GM12878 (cell line): Measurements from ENCODE around the gene DLX6. TPM values are rescaled to one million over a fixed set of nuclear protein-coding genes. Genes with fewer than 3 reads are reported as not detected.

Experiments
- ATAC-seq: fragments of 200-7000 bp; cut with Tn5 transposase; 3 replicates; pipeline ENCODE4 v1.9.1; 2020; ENCODE audit warnings: mild to moderate bottlenecking, moderate library complexity
- BruUV-seq: library from RNA; stranded (reverse); fragments of 400-500 nt; replicated peaks from 2 replicates; lab custom pipeline; 2021; lab: Mats Ljungman, UMichigan
- CTCF ChIA-PET: fragments of 300-600 bp; sonication (Branson Sonifier 250); formaldehyde crosslinking; extraction: SDS; loops from one replicate; lab custom pipeline; 2021; ENCODE audit warnings: inconsistent platforms; lab: Yijun Ruan, JAX
- POLR2A ChIA-PET: fragments of 350-600 bp; formaldehyde crosslinking; extraction: SDS; loops from one replicate; lab custom pipeline; 2021; ENCODE audit warnings: inconsistent platforms; lab: Charles Lee
- RAD21 ChIA-PET: fragments of 300-600 bp; sonication (Branson Sonifier 250); formaldehyde crosslinking; loops from one replicate; lab custom pipeline; 2023; ENCODE audit warnings: antibody characterized with exemption; ENCODE audit not compliant: unreplicated experiment; lab: Charles Lee
- SMC1A ChIA-PET: fragments of 300-600 bp; sonication (Branson Sonifier 250); formaldehyde crosslinking; loops from one replicate; lab custom pipeline; 2023; ENCODE audit not compliant: unreplicated experiment, uncharacterized antibody; lab: Charles Lee
- DNase-seq: peaks from one replicate; pipeline ENCODE4 v3.0.0-alpha.2; 2011; ENCODE audit warnings: low read depth, low spot score
- FAIRE-seq: peaks from 3 replicates; lab custom pipeline; 2011; peaks lifted over from hg19 to GRCh38; lab: Jason Lieb, UNC
- H2AFZ ChIP-seq: 2 replicates; pipeline ENCODE4 v1.6.0; 2011; ENCODE audit warnings: low read depth, low read length, control low read depth; ENCODE audit not compliant: control insufficient read depth
- H3K27ac ChIP-seq: 2 replicates; pipeline ENCODE4 v1.5.1; 2011; ENCODE audit warnings: control low read depth; ENCODE audit not compliant: control insufficient read depth, insufficient read depth
- H3K27me3 ChIP-seq, 2 experiments: replicated peaks in 1 of 2; 2 replicates each; pipeline versions ENCODE4 v1.6.0 to v1.6.1; 2011; ENCODE audit warnings: low read length in 1 of 2; ENCODE audit not compliant: control insufficient read depth in 2 of 2, insufficient read depth in 2 of 2
- H3K36me3 ChIP-seq, 2 experiments: 2 replicates each; pipeline ENCODE4 v1.5.1; 2011; ENCODE audit warnings: low read length in 1 of 2; ENCODE audit not compliant: control insufficient read depth in 2 of 2, insufficient read depth in 2 of 2
- H3K4me1 ChIP-seq: 2 replicates; pipeline ENCODE4 v1.6.1; 2011; ENCODE audit warnings: mild to moderate bottlenecking, low read length, moderate library complexity, mixed read lengths; ENCODE audit not compliant: control insufficient read depth, insufficient read depth
- H3K4me2 ChIP-seq: 2 replicates; pipeline ENCODE4 v1.6.0; 2011; ENCODE audit warnings: control low read depth; ENCODE audit not compliant: control insufficient read depth, insufficient read depth
- H3K4me3 ChIP-seq: fragments of 200-600 bp; sonication (generic); 2 replicates; pipeline ENCODE4 v1.5.1; 2016
- H3K79me2 ChIP-seq: 2 replicates; pipeline ENCODE4 v1.6.0; 2011; ENCODE audit warnings: low read length; ENCODE audit not compliant: control insufficient read depth, insufficient read depth
- H3K9ac ChIP-seq: 2 replicates; pipeline ENCODE4 v1.8.0; 2011; ENCODE audit warnings: low read length, control low read depth, mixed read lengths; ENCODE audit not compliant: control insufficient read depth, insufficient read depth
- H3K9me3 ChIP-seq: replicated peaks from 3 replicates; pipeline ENCODE4 v1.5.1; 2011; ENCODE audit warnings: mild to moderate bottlenecking, low read length; ENCODE audit not compliant: control insufficient read depth, insufficient read depth
- H4K20me1 ChIP-seq: 2 replicates; pipeline ENCODE4 v1.6.0; 2011; ENCODE audit not compliant: control insufficient read depth, insufficient read depth
- BMI1 ChIP-seq: fragments of 450-650 bp; IDR thresholded peaks from 2 replicates; pipeline ENCODE4 v1.6.1; 2016; ENCODE audit warnings: mild to moderate bottlenecking, moderate library complexity, borderline replicate concordance
- EP300 ChIP-seq, 2 experiments: fragments of 150-350 bp in 1 of 2; IDR thresholded peaks; 2 replicates each; pipeline ENCODE4 v1.6.1; 2011 to 2012; ENCODE audit warnings: low read depth in 2 of 2, low read length in 2 of 2, borderline replicate concordance in 1 of 2, improper control_type of control experiment in 1 of 2, inconsistent platforms in 1 of 2; ENCODE audit not compliant: control insufficient read depth in 1 of 2
- IKZF1 ChIP-seq: fragments of 450-650 bp; conservative IDR thresholded peaks from 2 replicates; pipeline ENCODE4 v1.6.1; 2017; ENCODE audit warnings: antibody characterized with exemption, mild to moderate bottlenecking
- IRF4 ChIP-seq: IDR thresholded peaks from 2 replicates; pipeline ENCODE4 v1.6.1; 2011; ENCODE audit warnings: low read depth, low read length
- MAX ChIP-seq: IDR thresholded peaks from 2 replicates; pipeline ENCODE4 v1.6.1; 2012; ENCODE audit warnings: low read depth, low read length, improper control_type of control experiment
- MLLT1 ChIP-seq: fragments of 450-650 bp; IDR thresholded peaks from 2 replicates; pipeline ENCODE4 v1.6.1; 2016; ENCODE audit warnings: mild to moderate bottlenecking
- SMARCA5 ChIP-seq: fragments of 450-650 bp; IDR thresholded peaks from 2 replicates; pipeline ENCODE4 v1.6.1; 2017; ENCODE audit warnings: mild to moderate bottlenecking
- TAF1 ChIP-seq: IDR thresholded peaks from 2 replicates; pipeline ENCODE4 v1.6.1; 2011; ENCODE audit warnings: mild to moderate bottlenecking, low read depth, low read length, borderline replicate concordance
- ZNF384 ChIP-seq: IDR thresholded peaks from 2 replicates; pipeline ENCODE4 v1.6.1; 2012; ENCODE audit warnings: low read depth, mild to moderate bottlenecking, low read length, improper control_type of control experiment, borderline replicate concordance
- WGBS: methylation state at CpG from one replicate; pipeline ENCODE4 v1.1.6; 2016; ENCODE audit warnings: low lambda C conversion rate; ENCODE audit not compliant: insufficient replicate concordance, insufficient coverage; ENCODE audit errors: missing lambda C conversion rate; 5-methylcytosine and 5-hydroxymethylcytosine counted together
- in situ Hi-C: fragments of 300-500 bp; cut with MboI; formaldehyde crosslinking; loops from 9 replicates; pipeline ENCODE4 v1.14.3; 2018; ENCODE audit warnings: mixed read lengths
- intact Hi-C: fragments of 100-400 bp; cut with micrococcal nuclease; formaldehyde crosslinking; loops from one replicate; pipeline ENCODE4 v1.14.2; 2022; ENCODE audit not compliant: unreplicated experiment
- polyA plus RNA-seq, 11 experiments: library from polyadenylated mRNA; depleted of rRNA in 4 of 11; unstranded in 6 of 11; stranded (reverse) in 5 of 11; fragments of >200 nt; fragmentation: Nextera tagmentation in 4 of 11; fragmentation: Illumina TruSeq in 1 of 11; extraction: Ambion mirVana in 4 of 11; extraction: Trizol in 1 of 11; gene quantifications; 1 replicate in 1 of 11; 2 replicates in 10 of 11; pipeline versions ENCODE4 v1.2.1 to v1.2.3, GENCODE V29; 2011 to 2016; ENCODE audit warnings: inconsistent platforms in 2 of 11, missing spikeins in 2 of 11, low read depth in 1 of 11
- total RNA-seq, 4 experiments: library from RNA; depleted of rRNA in 3 of 4; stranded (reverse); fragments of >200 nt in 3 of 4; fragmentation: Illumina TruSeq in 1 of 4; extraction: Trizol in 1 of 4; gene quantifications; 2 replicates each; pipeline versions ENCODE4 v1.2.1 to v1.2.3, GENCODE V29; 2013 to 2021

The DLX6 gene
- total and polyA plus RNA-seq, 10 of the 15 experiments (the other 5 are each of a cell fraction or from before 2014, with no cell fraction given) = not detected

GRCh38 chr7:96993980-96994379 is 11.4 kb upstream of the DLX6 start:
- H3K27ac ChIP-seq = no peak overlapping the region
- SMC1A ChIA-PET = no interaction called here
- TF ChIP-seq SMARCA5 = no peak
- RAD21 ChIA-PET = no interaction called here
- H3K27me3 ChIP-seq = peaks cover 14 to 24% of the 10 kb centered on the region in 2 experiments
- POLR2A ChIA-PET = no interaction called here
- 0% methylated on average over 1 of the region's 1 CpG for WGBS
- H3K9ac ChIP-seq = no peak overlapping the region
- DNase-seq (no peak), ATAC-seq (no peak), FAIRE-seq (no peak)
- no TSS peak for BruUV-seq
- no peaks in the 10 kb centered on the region for H3K4me1 ChIP-seq
- no peaks in the 10 kb centered on the region; the same call in 1 of the 2 replicates for H4K20me1 ChIP-seq
- H3K79me2 ChIP-seq = no peaks in the 10 kb centered on the region
- H3K4me2 ChIP-seq = no peak overlapping the region
- H3K36me3 ChIP-seq = no peaks in the 10 kb centered on the region
- H3K9me3 ChIP-seq = no peaks in the 10 kb centered on the region; the same call in 2 of the 3 replicates
- intact Hi-C loops (no loop called here), in situ Hi-C loops (no loop called here)
- no peak overlapping the region for H3K4me3 ChIP-seq
- no peak overlapping the region for H2AFZ ChIP-seq
- CTCF ChIA-PET = no interaction called here

GRCh38 chr7:96995406-96996110 is 9.8 kb upstream of the DLX6 start:
- Histone ChIP-seq H2AFZ (no peak overlapping the region), H3K27ac (no peak overlapping the region), H3K4me3 (no peak overlapping the region), H4K20me1 (no peaks in the 10 kb centered on the region; the same call in 1 of the 2 replicates), H3K79me2 (no peaks in the 10 kb centered on the region), H3K36me3 (no peaks in the 10 kb centered on the region), H3K4me2 (no peak overlapping the region), H3K27me3 (peaks cover 15 to 23% of the 10 kb centered on the region in 2 experiments), H3K9ac (no peak overlapping the region), H3K4me1 (no peaks in the 10 kb centered on the region), H3K9me3 (no peaks in the 10 kb centered on the region; the same call in 2 of the 3 replicates)
- SMC1A ChIA-PET = no interaction called here
- 0% methylated on average over 2 of the region's 6 CpGs for WGBS
- ATAC-seq (no peak), FAIRE-seq (no peak), DNase-seq (no peak)
- intact Hi-C loops (no loop called here), in situ Hi-C loops (no loop called here)
- no peak for TF ChIP-seq IRF4
- TF ChIP-seq TAF1 = no peak
- no peak for TF ChIP-seq EP300 (IDR thresholded peaks at IDR 0.05; ENCODE audit: borderline replicate concordance in 1 of 2, control insufficient read depth in 1 of 2, low read depth in 2 of 2, low read length in 2 of 2)
- no peak for TF ChIP-seq MLLT1
- TF ChIP-seq BMI1 = no peak
- no peak for TF ChIP-seq IKZF1
- TF ChIP-seq MAX = no peak
- no peak for TF ChIP-seq ZNF384
- POLR2A ChIA-PET = no interaction called here
- CTCF ChIA-PET = interaction anchor here (0.7 kb wide), 1 partner anchor 32 kb away, joined by 3 read pairs; no protein-coding TSS in a partner anchor
- BruUV-seq = no TSS peak
- RAD21 ChIA-PET = no interaction called here
